GM12801 (cell line): ENCODE data around the gene CD53.

Experiments
- TF ChIP-seq, protein P1 (sequence below): IDR thresholded peaks from one replicate; pipeline ENCODE4 v1.5.1; 2011; ENCODE audit warnings: control low read depth; ENCODE audit not compliant: insufficient read length; ENCODE audit errors: extremely low read depth

CD53 gene

DNA sequence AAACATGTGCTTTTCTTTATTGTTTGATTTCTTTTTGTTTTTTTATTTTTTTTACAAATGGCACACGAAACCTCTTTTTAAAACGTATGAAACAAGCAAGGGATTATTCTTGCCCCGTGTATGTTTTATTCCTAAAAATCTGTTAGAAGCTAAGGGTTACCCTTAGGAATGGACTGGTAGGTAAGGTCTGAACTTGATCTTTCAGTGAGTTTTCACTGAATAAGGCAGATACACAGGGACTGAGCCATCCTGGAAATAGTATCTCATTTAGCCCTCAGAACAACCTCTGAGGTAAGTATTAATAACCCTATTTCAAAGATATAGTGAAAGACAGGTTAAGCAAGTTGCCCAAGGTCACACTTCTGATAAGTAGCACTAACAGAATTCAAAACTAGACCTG, 6.0 kb downstream of the CD53 start:
- TF ChIP-seq, protein P1, sequence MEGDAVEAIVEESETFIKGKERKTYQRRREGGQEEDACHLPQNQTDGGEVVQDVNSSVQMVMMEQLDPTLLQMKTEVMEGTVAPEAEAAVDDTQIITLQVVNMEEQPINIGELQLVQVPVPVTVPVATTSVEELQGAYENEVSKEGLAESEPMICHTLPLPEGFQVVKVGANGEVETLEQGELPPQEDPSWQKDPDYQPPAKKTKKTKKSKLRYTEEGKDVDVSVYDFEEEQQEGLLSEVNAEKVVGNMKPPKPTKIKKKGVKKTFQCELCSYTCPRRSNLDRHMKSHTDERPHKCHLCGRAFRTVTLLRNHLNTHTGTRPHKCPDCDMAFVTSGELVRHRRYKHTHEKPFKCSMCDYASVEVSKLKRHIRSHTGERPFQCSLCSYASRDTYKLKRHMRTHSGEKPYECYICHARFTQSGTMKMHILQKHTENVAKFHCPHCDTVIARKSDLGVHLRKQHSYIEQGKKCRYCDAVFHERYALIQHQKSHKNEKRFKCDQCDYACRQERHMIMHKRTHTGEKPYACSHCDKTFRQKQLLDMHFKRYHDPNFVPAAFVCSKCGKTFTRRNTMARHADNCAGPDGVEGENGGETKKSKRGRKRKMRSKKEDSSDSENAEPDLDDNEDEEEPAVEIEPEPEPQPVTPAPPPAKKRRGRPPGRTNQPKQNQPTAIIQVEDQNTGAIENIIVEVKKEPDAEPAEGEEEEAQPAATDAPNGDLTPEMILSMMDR = no peak

DNA sequence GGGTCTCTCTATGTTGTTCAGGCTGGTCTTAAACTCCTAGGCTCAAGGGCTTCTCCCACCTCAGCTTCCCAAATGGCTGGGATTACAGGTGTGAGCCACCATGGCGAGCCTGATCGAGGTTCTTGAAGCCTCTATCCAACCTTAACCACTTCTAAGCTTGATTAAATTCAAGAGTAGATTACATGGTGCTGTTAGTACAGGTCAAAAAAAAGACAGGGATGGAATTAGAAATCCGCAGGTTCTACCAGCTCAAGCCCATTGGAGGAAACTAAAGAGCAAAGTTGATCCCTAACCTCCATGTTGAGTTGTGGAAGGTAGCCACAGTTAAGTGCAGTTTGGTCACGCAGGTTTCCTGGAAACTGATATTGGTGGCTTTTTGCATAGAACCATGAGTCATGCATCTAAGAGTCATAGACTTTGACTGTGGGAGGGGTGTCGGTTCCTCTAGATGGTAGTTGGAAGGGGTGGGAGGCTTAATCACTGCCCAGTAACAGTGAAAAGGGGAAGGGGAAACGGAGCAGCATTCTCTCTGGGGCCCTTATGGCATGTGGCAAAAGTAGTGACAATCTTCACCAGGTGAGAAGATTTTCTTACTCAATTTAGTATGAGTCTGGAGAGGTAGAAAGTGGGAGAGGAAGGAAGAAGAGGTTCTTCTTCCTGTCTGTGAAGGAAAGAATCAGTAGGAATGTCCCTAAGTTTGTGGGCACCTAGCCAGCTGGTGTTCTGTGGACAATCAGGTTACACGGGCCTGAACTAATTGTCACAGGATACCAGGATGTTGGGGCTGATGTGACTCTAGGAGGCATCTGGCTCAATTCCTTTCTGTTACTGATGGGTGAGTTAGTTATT, 7.0 kb downstream of the CD53 start:
- TF ChIP-seq, protein P1 = no peak

DNA sequence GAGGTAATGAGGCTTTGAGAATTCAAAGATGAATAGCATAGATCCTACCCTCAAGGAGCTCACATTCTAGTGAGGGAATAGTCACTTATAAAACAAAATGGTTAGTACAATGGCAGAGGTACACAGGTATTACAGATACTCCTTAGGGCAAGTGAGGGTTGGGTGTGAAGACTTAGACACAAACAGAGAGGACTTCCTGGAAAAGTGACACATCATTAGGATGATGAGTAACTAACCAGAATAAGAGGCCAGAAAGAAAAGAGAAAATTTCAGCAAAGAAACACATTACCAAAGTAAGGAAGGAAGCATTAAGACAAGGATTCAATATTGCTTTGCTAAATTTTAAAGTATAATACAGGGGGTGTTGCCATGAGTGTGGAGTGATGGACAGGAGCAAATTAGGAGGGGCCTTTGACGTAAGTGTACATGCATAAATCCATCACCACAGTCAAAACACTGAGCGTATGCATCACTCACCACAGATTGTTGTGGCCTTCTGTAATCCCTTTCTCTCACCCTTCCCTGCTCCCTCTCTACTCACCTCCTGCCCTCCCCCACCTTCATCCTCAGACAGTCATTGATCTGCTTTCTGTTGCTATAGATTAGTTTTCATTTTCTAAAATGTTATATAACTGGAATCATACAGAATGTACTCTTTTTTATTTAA, 7.9 kb downstream of the CD53 start:
- TF ChIP-seq, protein P1 = no peak

- TF ChIP-seq, protein P1 = no peak
These were observed 15.1 kb downstream of the CD53 start for GRCh38 chr1:110888049-110888448.

DNA sequence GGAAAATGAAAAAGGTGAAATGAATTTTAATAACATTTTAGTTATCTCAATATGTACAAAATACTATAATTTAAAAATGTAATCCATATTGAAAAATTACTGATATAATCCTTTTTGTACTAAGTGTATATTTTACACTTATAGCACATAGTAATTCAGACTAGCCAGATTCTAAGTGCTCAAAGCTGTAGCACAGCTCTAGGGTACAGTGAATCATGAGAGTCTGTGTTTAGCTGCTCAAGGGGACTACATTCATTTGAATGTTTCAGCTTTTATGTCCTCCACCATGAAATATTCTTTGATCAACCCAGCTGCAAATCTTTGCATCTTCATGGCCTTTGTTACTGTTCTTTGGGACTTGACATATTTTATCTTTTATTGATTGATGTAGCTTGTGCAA, 15.7 kb downstream of the CD53 start:
- TF ChIP-seq, protein P1 = no peak

DNA sequence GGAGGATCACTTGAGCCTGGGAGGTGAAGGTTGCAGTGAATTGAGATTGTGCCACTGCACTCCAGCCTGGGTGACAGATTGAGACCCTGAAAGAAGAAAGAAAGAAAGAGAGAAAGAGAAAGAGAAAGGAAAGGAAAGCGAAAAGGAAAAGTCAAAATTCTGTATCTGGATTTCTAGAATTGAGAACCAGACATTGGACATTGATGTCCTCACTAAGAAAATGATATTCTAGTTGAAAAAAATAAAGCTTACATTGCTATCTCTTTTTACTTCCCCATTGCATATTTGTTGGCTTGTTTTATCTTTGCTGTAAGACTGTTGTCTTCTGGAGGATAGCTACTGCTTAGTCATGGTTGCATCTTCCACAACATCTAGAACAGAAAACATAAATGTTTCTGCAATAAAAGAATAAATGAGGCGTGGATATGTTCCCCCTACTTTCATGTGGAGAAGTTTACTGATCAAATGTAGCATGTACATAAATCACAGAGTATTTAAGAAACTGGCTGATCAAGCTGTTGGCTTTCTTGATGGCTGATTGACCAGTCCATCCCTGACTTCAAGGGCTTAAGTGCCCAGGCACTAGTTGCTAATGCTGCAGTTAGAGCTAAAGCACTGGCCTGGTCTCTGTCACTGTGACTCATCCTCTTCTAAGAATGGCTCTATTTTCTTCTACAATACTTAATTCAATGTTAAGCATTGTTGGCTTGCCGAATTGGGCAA, 17.7 kb downstream of the CD53 start:
- TF ChIP-seq, protein P1 = no peak

DNA sequence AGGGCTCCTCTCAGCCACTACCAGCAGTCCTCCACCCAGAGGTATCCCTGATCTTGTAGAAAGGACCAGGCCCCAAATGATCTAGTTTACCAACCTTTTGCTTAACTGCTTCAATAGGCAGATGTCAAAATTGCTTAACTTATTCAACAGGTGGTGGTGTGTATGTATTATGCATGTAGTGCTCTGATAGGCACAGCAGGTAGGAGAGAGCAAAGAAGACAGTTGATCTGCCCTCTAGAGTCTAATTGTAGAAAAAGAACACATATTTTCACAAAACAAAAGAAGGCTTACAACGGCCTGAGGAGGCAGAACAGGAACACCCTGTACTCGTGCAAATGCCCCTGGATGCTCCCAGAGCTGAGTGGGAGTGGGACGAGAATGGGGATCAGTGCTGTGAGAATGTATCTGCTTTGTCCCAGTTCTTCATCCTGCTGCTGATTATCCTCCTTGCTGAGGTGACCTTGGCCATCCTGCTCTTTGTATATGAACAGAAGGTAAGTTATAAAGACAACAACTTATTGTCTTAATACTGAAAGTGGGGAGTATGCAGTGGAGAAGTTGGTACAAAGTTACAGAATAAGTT, 21.1 kb downstream of the CD53 start:
- TF ChIP-seq, protein P1 = no peak
